ENCODE measurements around the gene LHX4.

LHX4 gene

GRCh38 chr1:180272395-180272794, 42.3 kb downstream of the LHX4 start:
- no peak for DNase-seq (ENCODE audit: low spot score)

GRCh38 chr1:180273066-180273465, 43.0 kb downstream of the LHX4 start:
- DNase-seq (ENCODE audit: low spot score) = no peak

- DNase-seq (ENCODE audit: low spot score) = no peak
These were observed 44.2 kb downstream of the LHX4 start for GRCh38 chr1:180274221-180274620.

GRCh38 chr1:180275726-180276125, 45.7 kb downstream of the LHX4 start:
- no peak for DNase-seq (ENCODE audit: low spot score)

GRCh38 chr1:180277476-180278193, 47.6 kb downstream of the LHX4 start:
- DNase-seq (ENCODE audit: low spot score) = no peak

GRCh38 chr1:180278194-180278515, 48.1 kb downstream of the LHX4 start:
- no peak for DNase-seq (ENCODE audit: low spot score)

- no peak for DNase-seq (ENCODE audit: low spot score)
These were observed 48.7 kb downstream of the LHX4 start for GRCh38 chr1:180278596-180279395.

- no peak for DNase-seq (ENCODE audit: low spot score)
These were observed 49.6 kb downstream of the LHX4 start for GRCh38 chr1:180279651-180280050.

GRCh38 chr1:180280617-180281016, 50.6 kb downstream of the LHX4 start:
- no peak for DNase-seq (ENCODE audit: low spot score)

- DNase-seq (ENCODE audit: low spot score) = no peak
These were observed 51.4 kb downstream of the LHX4 start for GRCh38 chr1:180281490-180281889.

GRCh38 chr1:180282401-180283044, 52.5 kb downstream of the LHX4 start:
- no peak for DNase-seq (ENCODE audit: low spot score)

GRCh38 chr1:180283098-180283497, 53.0 kb downstream of the LHX4 start:
- no peak for DNase-seq (ENCODE audit: low spot score)

GRCh38 chr1:180286417-180286816, 56.4 kb downstream of the LHX4 start:
- DNase-seq (ENCODE audit: low spot score) = no peak

- no peak for DNase-seq (ENCODE audit: low spot score)
These were observed 58.1 kb downstream of the LHX4 start for GRCh38 chr1:180287988-180288705.

GRCh38 chr1:180288940-180289339, 58.9 kb downstream of the LHX4 start:
- DNase-seq (ENCODE audit: low spot score) = no peak

GRCh38 chr1:180290265-180291001, 60.4 kb downstream of the LHX4 start:
- DNase-seq (ENCODE audit: low spot score) = no peak

GRCh38 chr1:180291004-180291403, 60.9 kb downstream of the LHX4 start:
- DNase-seq (ENCODE audit: low spot score) = no peak

GRCh38 chr1:180294711-180295110, 64.6 kb downstream of the LHX4 start:
- DNase-seq (ENCODE audit: low spot score) = no peak

GRCh38 chr1:180295999-180296398, 65.9 kb downstream of the LHX4 start:
- DNase-seq (ENCODE audit: low spot score) = no peak

- no peak for DNase-seq (ENCODE audit: low spot score)
These were observed 69.6 kb downstream of the LHX4 start for GRCh38 chr1:180299479-180300221.

- DNase-seq (ENCODE audit: low spot score) = no peak
These were observed 71.2 kb downstream of the LHX4 start for GRCh38 chr1:180301135-180301742.

Data from SW480 (cell line).